Ectodermal cell (in vitro differentiated cells): ENCODE measurements around the gene TLX1.

Source experiments
- H3K27ac ChIP-seq: 2 replicates; pipeline ENCODE4 v1.7.0; 2013; ENCODE audit warnings: mild to moderate bottlenecking, low read depth, low read length; ENCODE audit not compliant: insufficient read depth, poor library complexity, severe bottlenecking
- H3K27me3 ChIP-seq: 2 replicates; pipeline ENCODE4 v1.7.0; 2013; ENCODE audit warnings: mild to moderate bottlenecking, low read length; ENCODE audit not compliant: insufficient read depth, control insufficient read depth, poor library complexity, severe bottlenecking
- H3K36me3 ChIP-seq: one replicate; pipeline ENCODE4 v1.7.0; 2013; ENCODE audit warnings: low read length; ENCODE audit not compliant: control insufficient read depth, insufficient read depth
- H3K4me1 ChIP-seq: one replicate; pipeline ENCODE4 v1.7.0; 2013; ENCODE audit warnings: low read length; ENCODE audit not compliant: control insufficient read depth, insufficient read depth
- H3K4me3 ChIP-seq: 2 replicates; pipeline ENCODE4 v1.7.0; 2013; ENCODE audit warnings: low read depth, low read length, control low read depth; ENCODE audit not compliant: insufficient read depth
- H3K9me3 ChIP-seq: 2 replicates; pipeline ENCODE4 v1.7.0; 2013; ENCODE audit warnings: mild to moderate bottlenecking, low read length, moderate library complexity; ENCODE audit not compliant: control insufficient read depth
- WGBS, 2 experiments: methylation state at CpG; one replicate each; pipeline ENCODE4 v1.1.7; 2013; ENCODE audit warnings: missing lambda C conversion rate in 2 of 2; 5-methylcytosine and 5-hydroxymethylcytosine counted together

The TLX1 gene

GRCh38 chr10:101122270-101123084 lies 8.6 kb upstream of the TLX1 start:
- no peaks in the 10 kb centered on the region for H3K9me3 ChIP-seq
- no peak overlapping the region for H3K27ac ChIP-seq
- H3K36me3 ChIP-seq: no peaks in the 10 kb centered on the region
- 52% methylated on average over 16 of the region's 16 CpGs for WGBS, 2 experiments
- peaks cover 100% of the 10 kb centered on the region for H3K27me3 ChIP-seq
- peaks cover 19% of the 10 kb centered on the region for H3K4me1 ChIP-seq
- H3K4me3 ChIP-seq: no peak overlapping the region

- Histone ChIP-seq H3K4me1 (peaks cover 19% of the 10 kb centered on the region), H3K27ac (no peak overlapping the region), H3K4me3 (peak overlapping the region; percentile 14), H3K27me3 (peaks cover 100% of the 10 kb centered on the region), H3K36me3 (no peaks in the 10 kb centered on the region), H3K9me3 (no peaks in the 10 kb centered on the region)
- WGBS, 2 experiments: 1% methylated on average over 58 of the region's 58 CpGs
Observed at GRCh38 chr10:101123085-101123814, 7.8 kb upstream of the TLX1 start.

DNA sequence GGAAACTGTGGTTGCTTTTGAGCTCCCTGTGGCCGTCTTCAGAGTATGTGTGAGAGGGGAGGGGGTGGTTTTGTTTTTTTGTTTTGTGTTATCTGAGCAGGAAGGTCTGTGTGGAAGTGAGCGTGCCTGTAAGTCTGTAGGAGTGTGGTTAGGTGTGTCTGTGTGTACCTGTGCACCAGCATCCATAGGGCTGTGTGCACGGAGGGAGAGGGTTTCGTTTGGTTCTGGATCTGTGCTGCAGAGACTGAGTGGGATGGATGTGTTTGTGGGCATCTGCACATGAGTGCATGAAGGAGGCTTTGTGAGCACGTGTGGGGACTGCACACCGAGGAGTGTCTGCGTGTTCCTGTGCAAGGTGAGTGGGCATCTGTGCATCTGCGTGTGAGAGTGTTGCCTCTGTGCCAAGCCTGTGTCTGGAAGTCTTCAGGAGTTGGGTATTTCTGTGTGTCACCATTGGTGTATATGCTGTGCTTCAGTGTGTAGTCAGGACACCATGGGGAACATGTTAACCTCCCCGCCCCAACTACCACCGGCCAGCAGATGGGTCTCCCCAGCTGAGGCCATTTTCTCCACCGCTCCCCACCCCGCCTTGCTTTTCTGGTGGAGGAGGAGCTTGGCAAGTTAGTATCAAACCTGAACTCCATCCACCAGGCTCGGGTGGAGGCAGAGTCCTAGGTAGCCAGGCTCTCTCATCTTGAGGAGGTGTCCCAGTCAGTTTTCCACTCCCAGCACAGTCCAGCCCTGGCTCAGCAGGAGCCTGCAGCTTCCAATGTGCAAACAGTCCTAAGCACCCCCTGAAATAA lies 7.1 kb upstream of the TLX1 start:
- Histone ChIP-seq H3K4me1 (peaks cover 19% of the 10 kb centered on the region), H3K27me3 (peaks cover 100% of the 10 kb centered on the region), H3K4me3 (no peak overlapping the region), H3K27ac (no peak overlapping the region), H3K9me3 (no peaks in the 10 kb centered on the region), H3K36me3 (no peaks in the 10 kb centered on the region)
- WGBS, 2 experiments: 25 to 30% methylated on average over 13 of the region's 13 CpGs

DNA sequence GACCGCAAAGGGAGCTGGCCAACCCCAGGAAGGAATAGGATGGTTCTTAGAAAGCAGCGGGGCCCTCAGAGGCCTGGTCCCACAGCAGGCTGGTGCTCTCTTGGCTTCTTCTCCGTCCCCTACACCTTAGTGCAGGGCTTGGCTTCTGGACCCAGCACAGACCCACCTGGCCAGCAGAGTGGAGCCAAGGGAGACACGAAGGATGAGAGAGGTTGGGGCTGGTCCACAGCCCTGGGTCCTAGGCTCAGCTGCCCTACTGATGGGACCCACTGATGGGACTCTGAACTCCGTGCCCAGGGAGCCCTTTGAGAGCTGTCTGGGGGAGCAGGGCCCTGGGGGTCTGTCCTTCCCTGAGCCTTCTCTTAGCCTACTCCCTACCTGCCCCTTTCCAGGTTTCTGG lies 6.2 kb upstream of the TLX1 start:
- H3K27ac ChIP-seq: no peak overlapping the region
- H3K4me3 ChIP-seq: no peak overlapping the region
- H3K27me3 ChIP-seq: peaks cover 100% of the 10 kb centered on the region
- no peaks in the 10 kb centered on the region for H3K9me3 ChIP-seq
- H3K36me3 ChIP-seq: no peaks in the 10 kb centered on the region
- H3K4me1 ChIP-seq: peaks cover 19% of the 10 kb centered on the region
- 65 to 78% methylated on average over 5 of the region's 5 CpGs for WGBS, 2 experiments

DNA sequence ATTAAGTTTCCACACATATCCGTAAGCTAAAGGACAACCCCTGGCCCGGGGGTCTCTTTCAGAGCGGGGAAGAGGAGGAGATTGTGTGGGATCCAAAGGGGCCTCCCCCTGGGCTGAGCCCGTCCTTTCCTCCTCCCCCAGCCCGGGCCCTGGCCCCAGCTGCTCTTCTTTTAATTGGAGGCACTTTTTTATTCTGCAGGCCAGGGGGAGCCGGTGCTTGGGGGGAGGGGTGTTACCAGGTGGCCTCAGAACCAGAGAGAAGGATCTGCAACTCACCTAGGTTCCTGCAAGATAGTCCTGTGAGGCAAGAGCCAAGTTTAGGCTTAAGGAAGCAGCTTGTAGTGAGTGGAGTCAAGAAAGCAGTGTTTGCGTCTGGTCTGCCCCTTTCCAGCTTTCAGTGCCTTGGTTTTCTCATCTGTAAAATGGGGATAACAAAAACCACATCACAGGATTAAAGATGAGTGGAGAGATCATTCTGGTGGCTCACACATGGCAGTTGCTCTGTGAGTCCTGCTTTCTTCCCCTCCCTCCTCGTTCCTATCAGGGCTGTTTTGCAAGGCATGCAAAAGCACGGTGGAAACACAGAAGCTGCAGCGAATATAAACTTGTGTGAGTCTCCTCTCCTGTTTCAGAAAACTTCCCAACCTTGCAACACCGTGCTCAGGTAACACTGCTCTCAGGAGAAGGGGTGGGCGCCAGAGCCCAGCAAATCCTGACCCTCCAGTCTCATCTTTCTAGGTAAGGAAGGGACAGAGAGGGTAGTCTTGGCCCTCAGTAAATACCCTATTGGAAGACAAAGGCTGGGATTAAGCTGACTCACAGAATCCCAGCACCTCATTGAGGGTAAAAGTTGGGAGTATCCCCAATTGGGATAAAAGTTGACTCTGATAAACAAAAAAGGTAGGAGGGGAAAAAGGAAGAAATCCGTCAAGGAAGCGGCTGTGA lies 4.1 kb upstream of the TLX1 start:
- Histone ChIP-seq H3K27ac (no peak overlapping the region), H3K36me3 (no peaks in the 10 kb centered on the region), H3K4me3 (no peak overlapping the region), H3K4me1 (peaks cover 22% of the 10 kb centered on the region), H3K27me3 (peaks cover 100% of the 10 kb centered on the region), H3K9me3 (no peaks in the 10 kb centered on the region)
- 12 to 13% methylated on average over 14 of the region's 14 CpGs for WGBS, 2 experiments

DNA sequence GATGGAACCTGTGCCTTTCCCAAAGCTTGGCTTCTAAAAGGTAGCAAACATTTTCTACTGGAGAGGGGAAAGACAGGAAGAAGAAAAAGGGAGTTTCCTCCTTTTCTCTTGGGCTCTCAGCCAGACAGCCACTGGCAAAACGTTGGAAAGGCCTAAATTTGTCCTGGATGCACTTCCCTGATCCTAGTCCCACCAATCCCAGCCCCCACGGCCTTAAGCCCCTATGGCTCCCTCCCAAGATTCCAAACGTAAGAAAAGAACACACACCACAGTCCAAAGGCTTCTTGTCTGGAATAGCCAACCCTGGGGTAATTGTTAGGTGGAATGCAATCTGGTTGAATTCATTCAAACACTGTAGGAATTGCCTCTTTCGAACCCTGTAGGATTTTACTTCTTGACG lies 959 bp upstream of the TLX1 start:
- Histone ChIP-seq H3K4me1 (peaks cover 21% of the 10 kb centered on the region), H3K9me3 (no peaks in the 10 kb centered on the region), H3K36me3 (no peaks in the 10 kb centered on the region), H3K27ac (no peak overlapping the region), H3K27me3 (peaks cover 100% of the 10 kb centered on the region), H3K4me3 (no peak overlapping the region)
- 31 to 38% methylated on average over 4 to 5 of the region's 5 CpGs for WGBS, 2 experiments

DNA sequence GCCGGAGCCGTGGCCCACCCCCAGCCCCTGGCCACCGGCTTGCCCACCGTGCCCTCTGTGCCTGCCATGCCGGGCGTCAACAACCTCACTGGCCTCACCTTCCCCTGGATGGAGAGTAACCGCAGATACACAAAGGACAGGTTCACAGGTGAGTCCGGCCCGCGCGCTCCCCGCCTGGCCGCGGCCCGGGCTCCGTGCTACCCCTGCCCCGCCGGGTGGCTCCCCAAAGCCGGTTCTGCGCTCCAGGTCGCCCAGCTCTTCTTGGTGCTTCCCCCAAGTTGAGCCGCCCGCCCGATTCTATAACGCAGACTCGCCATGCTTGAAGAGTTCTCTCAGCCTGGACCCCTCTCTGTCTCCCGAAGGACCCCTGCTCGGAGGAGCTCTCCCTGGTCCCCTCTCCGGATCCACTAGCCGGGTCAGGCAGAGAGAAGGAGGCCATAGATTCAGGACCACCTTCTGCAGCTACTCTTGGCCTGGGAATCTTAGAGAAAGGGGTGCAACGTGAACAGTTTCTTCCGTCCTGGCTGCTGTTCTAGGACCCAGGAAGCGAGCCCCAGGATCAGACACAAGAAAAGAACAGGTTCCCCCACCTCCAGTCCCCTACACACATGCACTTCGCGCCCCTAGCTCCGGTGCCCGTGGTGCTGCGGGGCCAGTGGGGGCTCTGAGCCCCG lies 999 bp downstream of the TLX1 start:
- Histone ChIP-seq H3K36me3 (no peaks in the 10 kb centered on the region), H3K4me3 (no peak overlapping the region), H3K27ac (no peak overlapping the region), H3K4me1 (peaks cover 21% of the 10 kb centered on the region), H3K27me3 (peaks cover 100% of the 10 kb centered on the region), H3K9me3 (no peaks in the 10 kb centered on the region)
- 3 to 4% methylated on average over 39 of the region's 39 CpGs for WGBS, 2 experiments

GRCh38 chr10:101132636-101133473 lies 1.8 kb downstream of the TLX1 start:
- peaks cover 100% of the 10 kb centered on the region for H3K27me3 ChIP-seq
- no peak overlapping the region for H3K4me3 ChIP-seq
- H3K9me3 ChIP-seq: no peaks in the 10 kb centered on the region
- H3K4me1 ChIP-seq: peaks cover 21% of the 10 kb centered on the region
- 9 to 10% methylated on average over 24 of the region's 24 CpGs for WGBS, 2 experiments
- H3K36me3 ChIP-seq: no peaks in the 10 kb centered on the region
- H3K27ac ChIP-seq: no peak overlapping the region
